ENCODE results near the gene CADM2.
"Not testable (repeated sequence)": the region's sequence is repeated elsewhere in the genome, so short reads cannot be mapped to it uniquely, and the experiment has no call there.

The CADM2 gene

DNA sequence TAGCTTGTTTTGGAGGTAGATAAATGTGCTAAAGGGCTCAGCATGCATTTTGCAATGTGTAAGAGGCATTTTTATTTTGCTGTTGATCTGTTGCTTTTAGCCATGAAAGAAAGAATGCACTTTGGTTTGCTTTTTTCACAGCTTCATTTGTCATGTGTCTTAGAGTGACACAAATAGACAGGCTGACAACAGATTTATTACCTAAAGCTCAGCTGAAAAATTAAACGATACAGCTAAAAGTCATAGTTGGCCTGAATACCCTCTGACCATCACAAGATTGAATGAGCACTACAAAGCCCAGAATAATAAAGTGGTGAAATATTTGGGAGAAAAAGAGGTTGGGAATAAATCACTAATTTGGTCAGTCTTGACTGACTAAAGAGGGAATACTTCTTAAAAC, 723.1 kb downstream of the CADM2 start:
- no peak overlapping the region for H3K4me3 ChIP-seq (ENCODE audit: low read length)
- H4K20me1 ChIP-seq (ENCODE audit: control insufficient read depth, insufficient read depth, low read depth, low read length) = no peaks in the 10 kb centered on the region
- H3K9me3 ChIP-seq (ENCODE audit: control insufficient read depth, insufficient read depth, low read length) = no peaks in the 10 kb centered on the region
- H3K36me3 ChIP-seq (ENCODE audit: control insufficient read depth, low read length) = no peaks in the 10 kb centered on the region
- no peaks in the 10 kb centered on the region for H3F3A ChIP-seq (ENCODE audit: control insufficient read depth, insufficient read depth)
- H3K4me2 ChIP-seq (ENCODE audit: low read length) = no peak overlapping the region
- no peak overlapping the region for H3K27ac ChIP-seq (ENCODE audit: low read depth, low read length)
- no peaks in the 10 kb centered on the region for H3K27me3 ChIP-seq (ENCODE audit: control insufficient read depth, low read length)
- no peaks in the 10 kb centered on the region for H3K4me1 ChIP-seq (ENCODE audit: control insufficient read depth, low read length)
- no peaks in the 10 kb centered on the region for H3K79me2 ChIP-seq (ENCODE audit: control insufficient read depth, low read length)
- TF ChIP-seq, protein P1, sequence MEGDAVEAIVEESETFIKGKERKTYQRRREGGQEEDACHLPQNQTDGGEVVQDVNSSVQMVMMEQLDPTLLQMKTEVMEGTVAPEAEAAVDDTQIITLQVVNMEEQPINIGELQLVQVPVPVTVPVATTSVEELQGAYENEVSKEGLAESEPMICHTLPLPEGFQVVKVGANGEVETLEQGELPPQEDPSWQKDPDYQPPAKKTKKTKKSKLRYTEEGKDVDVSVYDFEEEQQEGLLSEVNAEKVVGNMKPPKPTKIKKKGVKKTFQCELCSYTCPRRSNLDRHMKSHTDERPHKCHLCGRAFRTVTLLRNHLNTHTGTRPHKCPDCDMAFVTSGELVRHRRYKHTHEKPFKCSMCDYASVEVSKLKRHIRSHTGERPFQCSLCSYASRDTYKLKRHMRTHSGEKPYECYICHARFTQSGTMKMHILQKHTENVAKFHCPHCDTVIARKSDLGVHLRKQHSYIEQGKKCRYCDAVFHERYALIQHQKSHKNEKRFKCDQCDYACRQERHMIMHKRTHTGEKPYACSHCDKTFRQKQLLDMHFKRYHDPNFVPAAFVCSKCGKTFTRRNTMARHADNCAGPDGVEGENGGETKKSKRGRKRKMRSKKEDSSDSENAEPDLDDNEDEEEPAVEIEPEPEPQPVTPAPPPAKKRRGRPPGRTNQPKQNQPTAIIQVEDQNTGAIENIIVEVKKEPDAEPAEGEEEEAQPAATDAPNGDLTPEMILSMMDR (IDR thresholded peaks at IDR 0.05; ENCODE audit: low read depth, low read length, poor library complexity, severe bottlenecking) = no peak
- no peak for TF ChIP-seq EZH2phosphoT487 (IDR thresholded peaks at IDR 0.05; ENCODE audit: borderline replicate concordance, low read length)
- no peaks in the 10 kb centered on the region for H3K9me2 ChIP-seq (replicated peaks; ENCODE audit: control insufficient read depth, low read length)

DNA sequence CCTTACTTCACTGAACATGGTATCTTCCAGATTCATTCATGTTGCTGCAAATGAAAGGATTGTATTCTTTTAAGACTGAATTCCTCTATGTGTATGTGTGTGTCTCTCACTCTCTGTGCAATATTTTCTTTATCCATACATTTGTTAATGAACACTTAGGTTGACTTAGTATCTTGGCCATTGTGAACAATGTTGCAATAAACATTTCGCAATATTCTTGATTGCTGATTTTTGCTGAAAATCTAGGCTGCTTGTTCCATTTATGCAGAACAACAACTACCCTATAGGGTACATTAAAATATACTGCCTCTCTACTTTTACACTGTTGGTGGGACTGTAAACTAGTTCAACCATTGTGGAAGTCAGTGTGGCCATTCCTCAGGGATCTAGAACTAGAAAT, 732.4 kb downstream of the CADM2 start:
- Histone ChIP-seq H3K27me3 (ENCODE audit: control insufficient read depth, low read length) (no peaks in the 10 kb centered on the region), H4K20me1 (ENCODE audit: control insufficient read depth, insufficient read depth, low read depth, low read length) (no peaks in the 10 kb centered on the region), H3K9me3 (ENCODE audit: control insufficient read depth, insufficient read depth, low read length) (no peaks in the 10 kb centered on the region), H3K4me3 (ENCODE audit: low read length) (no peak overlapping the region), H3K9me2 (replicated peaks; ENCODE audit: control insufficient read depth, low read length) (no peaks in the 10 kb centered on the region), H3K79me2 (ENCODE audit: control insufficient read depth, low read length) (no peaks in the 10 kb centered on the region), H3K27ac (ENCODE audit: low read depth, low read length) (no peak overlapping the region), H3K4me2 (ENCODE audit: low read length) (no peak overlapping the region), H3K36me3 (ENCODE audit: control insufficient read depth, low read length) (no peaks in the 10 kb centered on the region), H3K4me1 (ENCODE audit: control insufficient read depth, low read length) (no peaks in the 10 kb centered on the region), H3F3A (ENCODE audit: control insufficient read depth, insufficient read depth) (no peaks in the 10 kb centered on the region)
- TF ChIP-seq, protein P1 (IDR thresholded peaks at IDR 0.05; ENCODE audit: low read depth, low read length, poor library complexity, severe bottlenecking) = no peak
- TF ChIP-seq EZH2phosphoT487 (IDR thresholded peaks at IDR 0.05; ENCODE audit: borderline replicate concordance, low read length) = no peak

DNA sequence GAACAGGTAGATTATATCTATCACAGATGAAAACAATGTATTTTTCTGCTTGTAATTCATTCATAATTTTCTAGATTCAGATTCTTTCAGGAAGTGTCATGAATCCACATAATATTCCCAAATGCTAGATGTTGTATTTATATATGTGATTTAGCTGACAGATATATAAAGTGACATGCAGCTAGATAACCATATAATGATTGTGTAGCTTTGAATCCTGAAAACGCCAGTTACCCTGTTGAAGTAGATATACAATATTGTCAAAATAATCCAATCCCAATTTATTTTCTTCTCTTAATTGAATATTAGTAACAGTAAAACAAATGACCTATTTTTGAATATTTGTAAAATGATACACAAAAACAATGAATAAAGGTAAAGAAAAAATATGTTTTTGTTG, 738.4 kb downstream of the CADM2 start:
- Histone ChIP-seq H3K9me3 (ENCODE audit: control insufficient read depth, insufficient read depth, low read length) (no peaks in the 10 kb centered on the region; the same call in 1 of the 2 replicates), H3K4me2 (ENCODE audit: low read length) (no peak overlapping the region), H3K27me3 (ENCODE audit: control insufficient read depth, low read length) (no peaks in the 10 kb centered on the region), H3K27ac (ENCODE audit: low read depth, low read length) (no peak overlapping the region), H3K4me3 (ENCODE audit: low read length) (no peak overlapping the region), H3K9me2 (replicated peaks; ENCODE audit: control insufficient read depth, low read length) (no peaks in the 10 kb centered on the region), H4K20me1 (ENCODE audit: control insufficient read depth, insufficient read depth, low read depth, low read length) (no peaks in the 10 kb centered on the region), H3F3A (ENCODE audit: control insufficient read depth, insufficient read depth) (no peaks in the 10 kb centered on the region), H3K4me1 (ENCODE audit: control insufficient read depth, low read length) (no peaks in the 10 kb centered on the region), H3K36me3 (ENCODE audit: control insufficient read depth, low read length) (no peaks in the 10 kb centered on the region), H3K79me2 (ENCODE audit: control insufficient read depth, low read length) (no peaks in the 10 kb centered on the region)
- no peak for TF ChIP-seq EZH2phosphoT487 (IDR thresholded peaks at IDR 0.05; ENCODE audit: borderline replicate concordance, low read length)
- TF ChIP-seq, protein P1 (IDR thresholded peaks at IDR 0.05; ENCODE audit: low read depth, low read length, poor library complexity, severe bottlenecking) = no peak

DNA sequence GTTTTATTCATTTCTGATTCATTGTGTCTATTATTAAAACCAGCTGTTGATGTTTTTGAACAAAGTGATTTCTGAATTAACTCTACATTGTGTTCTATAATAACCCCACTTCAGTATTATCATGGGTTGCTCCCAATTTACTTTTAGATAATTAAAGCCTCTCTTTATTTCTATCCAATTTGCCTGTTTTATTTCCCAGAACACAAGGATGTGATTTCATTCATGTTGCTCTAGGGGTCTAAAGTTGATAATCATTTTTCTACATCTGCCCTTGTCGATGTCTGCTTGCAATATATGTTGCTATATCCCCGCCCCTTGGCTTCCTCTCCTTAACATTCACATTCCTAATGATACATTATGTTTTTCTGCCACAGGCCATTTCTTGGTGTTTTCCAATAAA, 747.3 kb downstream of the CADM2 start:
- no peaks in the 10 kb centered on the region for H3K4me1 ChIP-seq (ENCODE audit: control insufficient read depth, low read length)
- TF ChIP-seq EZH2phosphoT487 (IDR thresholded peaks at IDR 0.05; ENCODE audit: borderline replicate concordance, low read length) = no peak
- TF ChIP-seq, protein P1 (IDR thresholded peaks at IDR 0.05; ENCODE audit: low read depth, low read length, poor library complexity, severe bottlenecking) = no peak
- H3K4me3 ChIP-seq (ENCODE audit: low read length) = no peak overlapping the region
- H3K27me3 ChIP-seq (ENCODE audit: control insufficient read depth, low read length) = no peaks in the 10 kb centered on the region
- H3K36me3 ChIP-seq (ENCODE audit: control insufficient read depth, low read length) = no peaks in the 10 kb centered on the region
- H3K9me2 ChIP-seq (replicated peaks; ENCODE audit: control insufficient read depth, low read length) = no peaks in the 10 kb centered on the region
- H3F3A ChIP-seq (ENCODE audit: control insufficient read depth, insufficient read depth) = no peaks in the 10 kb centered on the region
- no peak overlapping the region for H3K4me2 ChIP-seq (ENCODE audit: low read length)
- H4K20me1 ChIP-seq (ENCODE audit: control insufficient read depth, insufficient read depth, low read depth, low read length) = no peaks in the 10 kb centered on the region
- H3K9me3 ChIP-seq (ENCODE audit: control insufficient read depth, insufficient read depth, low read length) = no peaks in the 10 kb centered on the region
- no peaks in the 10 kb centered on the region for H3K79me2 ChIP-seq (ENCODE audit: control insufficient read depth, low read length)
- H3K27ac ChIP-seq (ENCODE audit: low read depth, low read length) = no peak overlapping the region

DNA sequence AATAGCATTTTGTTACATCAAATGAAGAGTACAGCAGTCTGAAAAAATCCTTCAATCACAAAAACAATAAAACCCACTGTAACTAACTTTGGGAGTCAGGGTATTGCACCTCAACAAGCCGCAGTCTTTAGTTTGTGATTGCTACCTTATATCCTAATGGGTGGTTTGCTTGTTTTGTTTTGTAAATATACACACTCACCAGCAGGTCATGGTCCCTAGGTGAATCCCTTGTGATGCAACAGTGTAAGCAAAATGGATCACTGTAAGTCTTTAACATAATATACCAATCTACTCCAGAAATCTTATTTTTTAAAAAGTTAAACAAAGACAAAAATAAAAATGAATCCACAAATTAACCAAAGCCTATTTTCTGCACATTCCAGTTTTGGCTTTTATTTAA, 749.5 kb downstream of the CADM2 start:
- H3K27ac ChIP-seq (ENCODE audit: low read depth, low read length); H3K36me3 ChIP-seq (ENCODE audit: control insufficient read depth, low read length); H3K27me3 ChIP-seq (ENCODE audit: control insufficient read depth, low read length); H3K4me2 ChIP-seq (ENCODE audit: low read length); H3F3A ChIP-seq (ENCODE audit: control insufficient read depth, insufficient read depth); H3K4me3 ChIP-seq (ENCODE audit: low read length); H3K9me2 ChIP-seq (replicated peaks; ENCODE audit: control insufficient read depth, low read length); H3K9me3 ChIP-seq (ENCODE audit: control insufficient read depth, insufficient read depth, low read length); H3K79me2 ChIP-seq (ENCODE audit: control insufficient read depth, low read length); H4K20me1 ChIP-seq (ENCODE audit: control insufficient read depth, insufficient read depth, low read depth, low read length); H3K4me1 ChIP-seq (ENCODE audit: control insufficient read depth, low read length): not testable (repeated sequence)

Measured in DOHH2 (cell line).